Dedifferentiated amniotic fluid mesenchymal stem cell (primary cell): ENCODE measurements around the gene ARVCF.

Experiments
- DNase-seq: peaks from one replicate; pipeline ENCODE4 v3.0.0-alpha.2; 2016; ENCODE audit errors: extremely low spot score

Gene ARVCF

GRCh38 chr22:19986410-19987341, 29.9 kb downstream of the ARVCF start:
- peak; percentile 42 for DNase-seq

- no peak for DNase-seq
Observed at GRCh38 chr22:19986011-19986409, 30.6 kb downstream of the ARVCF start.

GRCh38 chr22:19984851-19985811, 31.5 kb downstream of the ARVCF start:
- DNase-seq: no peak

GRCh38 chr22:19984201-19984753, 32.3 kb downstream of the ARVCF start:
- DNase-seq: peak; percentile 61

GRCh38 chr22:19983741-19984140, 32.9 kb downstream of the ARVCF start:
- no peak for DNase-seq

- DNase-seq: no peak
Observed at GRCh38 chr22:19982991-19983578, 33.5 kb downstream of the ARVCF start.

GRCh38 chr22:19981961-19982920, 34.4 kb downstream of the ARVCF start:
- no peak for DNase-seq

GRCh38 chr22:19981171-19981960, 35.3 kb downstream of the ARVCF start:
- no peak for DNase-seq

GRCh38 chr22:19980766-19981165, 35.9 kb downstream of the ARVCF start:
- DNase-seq: no peak

GRCh38 chr22:19979712-19980493, 36.7 kb downstream of the ARVCF start:
- DNase-seq: no peak

- DNase-seq: no peak
Observed at GRCh38 chr22:19978748-19979147, 37.9 kb downstream of the ARVCF start.

GRCh38 chr22:19977296-19978243, 39.1 kb downstream of the ARVCF start:
- DNase-seq: no peak

GRCh38 chr22:19976671-19977070, 40.0 kb downstream of the ARVCF start:
- no peak for DNase-seq

GRCh38 chr22:19975707-19976035, 41.0 kb downstream of the ARVCF start:
- DNase-seq: no peak

- no peak for DNase-seq
Observed at GRCh38 chr22:19974935-19975706, 41.5 kb downstream of the ARVCF start.

GRCh38 chr22:19974268-19974861, 42.3 kb downstream of the ARVCF start:
- DNase-seq: no peak
